Measurements from ENCODE around the gene ATRAID.

GRCh38 chr2:27178469-27178868, 33.4 kb upstream of the ATRAID start:
- TF ChIP-seq, protein P1, sequence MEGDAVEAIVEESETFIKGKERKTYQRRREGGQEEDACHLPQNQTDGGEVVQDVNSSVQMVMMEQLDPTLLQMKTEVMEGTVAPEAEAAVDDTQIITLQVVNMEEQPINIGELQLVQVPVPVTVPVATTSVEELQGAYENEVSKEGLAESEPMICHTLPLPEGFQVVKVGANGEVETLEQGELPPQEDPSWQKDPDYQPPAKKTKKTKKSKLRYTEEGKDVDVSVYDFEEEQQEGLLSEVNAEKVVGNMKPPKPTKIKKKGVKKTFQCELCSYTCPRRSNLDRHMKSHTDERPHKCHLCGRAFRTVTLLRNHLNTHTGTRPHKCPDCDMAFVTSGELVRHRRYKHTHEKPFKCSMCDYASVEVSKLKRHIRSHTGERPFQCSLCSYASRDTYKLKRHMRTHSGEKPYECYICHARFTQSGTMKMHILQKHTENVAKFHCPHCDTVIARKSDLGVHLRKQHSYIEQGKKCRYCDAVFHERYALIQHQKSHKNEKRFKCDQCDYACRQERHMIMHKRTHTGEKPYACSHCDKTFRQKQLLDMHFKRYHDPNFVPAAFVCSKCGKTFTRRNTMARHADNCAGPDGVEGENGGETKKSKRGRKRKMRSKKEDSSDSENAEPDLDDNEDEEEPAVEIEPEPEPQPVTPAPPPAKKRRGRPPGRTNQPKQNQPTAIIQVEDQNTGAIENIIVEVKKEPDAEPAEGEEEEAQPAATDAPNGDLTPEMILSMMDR (IDR thresholded peaks at IDR 0.05) = no peak
- TF ChIP-seq POLR2A (IDR thresholded peaks at IDR 0.05) = no peak
